Measurements from ENCODE around the gene OR2AG1. TPM values are rescaled to one million over a fixed set of nuclear protein-coding genes. Genes with fewer than 3 reads are reported as not detected.

The OR2AG1 gene
- polyA plus RNA-seq, 1 of the 3 experiments (the other 2 are of a cell fraction) = not detected

GRCh38 chr11:6825231-6825744 is 42.5 kb downstream of the OR2AG1 start:
- H3K9ac ChIP-seq = no peak overlapping the region
- no peaks in the 10 kb centered on the region for H4K20me1 ChIP-seq (ENCODE audit: insufficient read depth)
- H3K4me3 ChIP-seq (ENCODE audit: low read depth in 2 of 2, low read length in 1 of 2) = no peak overlapping the region
- H3K36me3 ChIP-seq (replicated peaks in 1 of 2; ENCODE audit: control insufficient read depth in 1 of 2, insufficient read depth in 2 of 2, low read length in 1 of 2) = no peaks in the 10 kb centered on the region
- WGBS (ENCODE audit: low lambda C conversion rate) = 3% methylated on average over 7 of the region's 7 CpGs
- no peaks in the 10 kb centered on the region for H3K79me2 ChIP-seq (ENCODE audit: insufficient read depth)
- ChIA-PET CTCF (interaction anchor here (1.1 to 1.6 kb wide), 3 partner anchors 8 to 34 kb away, joined by 3 to 15 read pairs (median 3); no protein-coding TSS in a partner anchor), POLR2A (no interaction called here)
- no peaks in the 10 kb centered on the region for H3K9me3 ChIP-seq
- DNase-seq = no peak
- no peaks in the 10 kb centered on the region for H3K27me3 ChIP-seq (ENCODE audit: insufficient read depth)
- H3K4me2 ChIP-seq = no peak overlapping the region
- no peak overlapping the region for H3K27ac ChIP-seq (ENCODE audit: low read depth in 2 of 2, low read length in 1 of 2)
- TF ChIP-seq TCF12 (IDR thresholded peaks at IDR 0.05) (no peak), JUND (IDR thresholded peaks at IDR 0.05) (no peak), MAX (IDR thresholded peaks at IDR 0.05; ENCODE audit: low read depth) (no peak), YY1 (IDR thresholded peaks at IDR 0.05; ENCODE audit: low read depth) (no peak), ELF1 (IDR thresholded peaks at IDR 0.05) (no peak), SIN3A (IDR thresholded peaks at IDR 0.05; ENCODE audit: borderline replicate concordance, low read depth, low read length) (no peak), PBX3 (IDR thresholded peaks at IDR 0.05) (no peak), GABPA (IDR thresholded peaks at IDR 0.05; ENCODE audit: low read depth) (no peak), USF2 (IDR thresholded peaks at IDR 0.05; ENCODE audit: borderline replicate concordance, low read depth, low read length) (no peak), MXI1 (IDR thresholded peaks at IDR 0.05; ENCODE audit: low read depth, low read length) (no peak), RFX5 (IDR thresholded peaks at IDR 0.05; ENCODE audit: low read length) (no peak), CTCF (IDR thresholded peaks at IDR 0.05) (no peak)
- no peaks in the 10 kb centered on the region for H3K4me1 ChIP-seq (ENCODE audit: control insufficient read depth in 1 of 2, insufficient read depth in 2 of 2, low read depth in 1 of 2, low read length in 1 of 2)
- H3K9me2 ChIP-seq = no peaks in the 10 kb centered on the region
- no peak overlapping the region for H2AFZ ChIP-seq (ENCODE audit: low read depth)
- no peaks in the 10 kb centered on the region for H3F3A ChIP-seq (replicated peaks; ENCODE audit: insufficient read depth)

- no peaks in the 10 kb centered on the region for H3K9me3 ChIP-seq
- no peak overlapping the region for H3K4me3 ChIP-seq (ENCODE audit: low read depth in 2 of 2, low read length in 1 of 2)
- H3K79me2 ChIP-seq (ENCODE audit: insufficient read depth) = no peaks in the 10 kb centered on the region
- no peaks in the 10 kb centered on the region for H3K27me3 ChIP-seq (ENCODE audit: insufficient read depth)
- no peaks in the 10 kb centered on the region for H3K9me2 ChIP-seq
- H3K9ac ChIP-seq = no peak overlapping the region
- H3K4me2 ChIP-seq = no peak overlapping the region
- ChIA-PET CTCF (no interaction called here), POLR2A (no interaction called here)
- H3K4me1 ChIP-seq (ENCODE audit: control insufficient read depth in 1 of 2, insufficient read depth in 2 of 2, low read depth in 1 of 2, low read length in 1 of 2) = no peaks in the 10 kb centered on the region
- no peaks in the 10 kb centered on the region for H4K20me1 ChIP-seq (ENCODE audit: insufficient read depth)
- H3K27ac ChIP-seq (ENCODE audit: low read depth in 2 of 2, low read length in 1 of 2) = no peak overlapping the region
- H2AFZ ChIP-seq (ENCODE audit: low read depth) = no peak overlapping the region
- no peaks in the 10 kb centered on the region for H3F3A ChIP-seq (replicated peaks; ENCODE audit: insufficient read depth)
- no peak for DNase-seq
- 0% methylated on average over 1 of the region's 1 CpG for WGBS (ENCODE audit: low lambda C conversion rate)
- TF ChIP-seq MAX (IDR thresholded peaks at IDR 0.05; ENCODE audit: low read depth) = no peak
- no peak for TF ChIP-seq RFX5 (IDR thresholded peaks at IDR 0.05; ENCODE audit: low read length)
- TF ChIP-seq YY1 (IDR thresholded peaks at IDR 0.05; ENCODE audit: low read depth) = no peak
- no peak for TF ChIP-seq ZBTB33 (IDR thresholded peaks at IDR 0.05; ENCODE audit: borderline replicate concordance, low read depth)
- no peak for TF ChIP-seq RAD21 (IDR thresholded peaks at IDR 0.05; ENCODE audit: low read length)
- no peak for TF ChIP-seq USF2 (IDR thresholded peaks at IDR 0.05; ENCODE audit: borderline replicate concordance, low read depth, low read length)
- TF ChIP-seq EP300 (IDR thresholded peaks at IDR 0.05; ENCODE audit: borderline replicate concordance in 1 of 2, low read depth in 1 of 2, low read length in 1 of 2) = no peak
- no peak for TF ChIP-seq PBX3 (IDR thresholded peaks at IDR 0.05)
- no peak for TF ChIP-seq MEF2A (IDR thresholded peaks at IDR 0.05; ENCODE audit: borderline replicate concordance, low read depth)
- no peak for TF ChIP-seq RXRA (IDR thresholded peaks at IDR 0.05; ENCODE audit: borderline replicate concordance, low read depth)
- TF ChIP-seq NRF1 (IDR thresholded peaks at IDR 0.05; ENCODE audit: low read depth, low read length) = no peak
- no peak for TF ChIP-seq JUND (IDR thresholded peaks at IDR 0.05)
- TF ChIP-seq NFIC (IDR thresholded peaks at IDR 0.05; ENCODE audit: borderline replicate concordance) = no peak
- no peak for TF ChIP-seq FOXM1 (IDR thresholded peaks at IDR 0.05; ENCODE audit: low read depth)
- no peaks in the 10 kb centered on the region for H3K36me3 ChIP-seq (replicated peaks in 1 of 2; ENCODE audit: control insufficient read depth in 1 of 2, insufficient read depth in 2 of 2, low read length in 1 of 2)
Observed at GRCh38 chr11:6828103-6828502, 45.3 kb downstream of the OR2AG1 start.
